ENCODE results near the gene ASAP3. TPM values are rescaled to one million over a fixed set of nuclear protein-coding genes. Genes with fewer than 3 reads are reported as not detected.
A peak's percentile ranks its signal among the peaks of the same experiment; 100 is the strongest.

ASAP3 gene
- total and polyA plus RNA-seq, 9 of the 15 experiments (the other 6 are each of a cell fraction or from before 2014, with no cell fraction given): 1.7 to 31.2 (median 17.4) TPM

GRCh38 chr1:23403038-23403336 lies 81.0 kb downstream of the ASAP3 start (continued):
- TF ChIP-seq, protein P1, sequence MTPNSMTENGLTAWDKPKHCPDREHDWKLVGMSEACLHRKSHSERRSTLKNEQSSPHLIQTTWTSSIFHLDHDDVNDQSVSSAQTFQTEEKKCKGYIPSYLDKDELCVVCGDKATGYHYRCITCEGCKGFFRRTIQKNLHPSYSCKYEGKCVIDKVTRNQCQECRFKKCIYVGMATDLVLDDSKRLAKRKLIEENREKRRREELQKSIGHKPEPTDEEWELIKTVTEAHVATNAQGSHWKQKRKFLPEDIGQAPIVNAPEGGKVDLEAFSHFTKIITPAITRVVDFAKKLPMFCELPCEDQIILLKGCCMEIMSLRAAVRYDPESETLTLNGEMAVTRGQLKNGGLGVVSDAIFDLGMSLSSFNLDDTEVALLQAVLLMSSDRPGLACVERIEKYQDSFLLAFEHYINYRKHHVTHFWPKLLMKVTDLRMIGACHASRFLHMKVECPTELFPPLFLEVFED (CRISPR knock-in tag; conservative IDR thresholded peaks at IDR 0.05): no peak
- TF ChIP-seq, protein P2, sequence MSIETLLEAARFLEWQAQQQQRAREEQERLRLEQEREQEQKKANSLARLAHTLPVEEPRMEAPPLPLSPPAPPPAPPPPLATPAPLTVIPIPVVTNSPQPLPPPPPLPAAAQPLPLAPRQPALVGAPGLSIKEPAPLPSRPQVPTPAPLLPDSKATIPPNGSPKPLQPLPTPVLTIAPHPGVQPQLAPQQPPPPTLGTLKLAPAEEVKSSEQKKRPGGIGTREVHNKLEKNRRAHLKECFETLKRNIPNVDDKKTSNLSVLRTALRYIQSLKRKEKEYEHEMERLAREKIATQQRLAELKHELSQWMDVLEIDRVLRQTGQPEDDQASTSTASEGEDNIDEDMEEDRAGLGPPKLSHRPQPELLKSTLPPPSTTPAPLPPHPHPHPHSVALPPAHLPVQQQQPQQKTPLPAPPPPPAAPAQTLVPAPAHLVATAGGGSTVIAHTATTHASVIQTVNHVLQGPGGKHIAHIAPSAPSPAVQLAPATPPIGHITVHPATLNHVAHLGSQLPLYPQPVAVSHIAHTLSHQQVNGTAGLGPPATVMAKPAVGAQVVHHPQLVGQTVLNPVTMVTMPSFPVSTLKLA (conservative IDR thresholded peaks at IDR 0.05): peak in 1 of 2 experiments; percentile 59; a peak in 2 of 4 replicates
- TF ChIP-seq ZNF764 (CRISPR knock-in tag; IDR thresholded peaks at IDR 0.05; ENCODE audit: low read depth) (no peak), ZFX (CRISPR knock-in tag; IDR thresholded peaks at IDR 0.05) (no peak), FOXK2 (conservative IDR thresholded peaks at IDR 0.05 in 1 of 2, IDR thresholded peaks at IDR 0.05 in 1 of 2; ENCODE audit: low read depth in 2 of 2) (no peak), BHLHE40 (IDR thresholded peaks at IDR 0.05; ENCODE audit: low read length) (peak; percentile 43; the same call in 1 of the 2 replicates), JUN (IDR thresholded peaks at IDR 0.05; ENCODE audit: borderline replicate concordance, low read depth, low read length) (peak; percentile 77; the same call in 1 of the 2 replicates), JUN (CRISPR knock-in tag; IDR thresholded peaks at IDR 0.05; ENCODE audit: borderline replicate concordance) (no peak)
- TF ChIP-seq, protein P3, sequence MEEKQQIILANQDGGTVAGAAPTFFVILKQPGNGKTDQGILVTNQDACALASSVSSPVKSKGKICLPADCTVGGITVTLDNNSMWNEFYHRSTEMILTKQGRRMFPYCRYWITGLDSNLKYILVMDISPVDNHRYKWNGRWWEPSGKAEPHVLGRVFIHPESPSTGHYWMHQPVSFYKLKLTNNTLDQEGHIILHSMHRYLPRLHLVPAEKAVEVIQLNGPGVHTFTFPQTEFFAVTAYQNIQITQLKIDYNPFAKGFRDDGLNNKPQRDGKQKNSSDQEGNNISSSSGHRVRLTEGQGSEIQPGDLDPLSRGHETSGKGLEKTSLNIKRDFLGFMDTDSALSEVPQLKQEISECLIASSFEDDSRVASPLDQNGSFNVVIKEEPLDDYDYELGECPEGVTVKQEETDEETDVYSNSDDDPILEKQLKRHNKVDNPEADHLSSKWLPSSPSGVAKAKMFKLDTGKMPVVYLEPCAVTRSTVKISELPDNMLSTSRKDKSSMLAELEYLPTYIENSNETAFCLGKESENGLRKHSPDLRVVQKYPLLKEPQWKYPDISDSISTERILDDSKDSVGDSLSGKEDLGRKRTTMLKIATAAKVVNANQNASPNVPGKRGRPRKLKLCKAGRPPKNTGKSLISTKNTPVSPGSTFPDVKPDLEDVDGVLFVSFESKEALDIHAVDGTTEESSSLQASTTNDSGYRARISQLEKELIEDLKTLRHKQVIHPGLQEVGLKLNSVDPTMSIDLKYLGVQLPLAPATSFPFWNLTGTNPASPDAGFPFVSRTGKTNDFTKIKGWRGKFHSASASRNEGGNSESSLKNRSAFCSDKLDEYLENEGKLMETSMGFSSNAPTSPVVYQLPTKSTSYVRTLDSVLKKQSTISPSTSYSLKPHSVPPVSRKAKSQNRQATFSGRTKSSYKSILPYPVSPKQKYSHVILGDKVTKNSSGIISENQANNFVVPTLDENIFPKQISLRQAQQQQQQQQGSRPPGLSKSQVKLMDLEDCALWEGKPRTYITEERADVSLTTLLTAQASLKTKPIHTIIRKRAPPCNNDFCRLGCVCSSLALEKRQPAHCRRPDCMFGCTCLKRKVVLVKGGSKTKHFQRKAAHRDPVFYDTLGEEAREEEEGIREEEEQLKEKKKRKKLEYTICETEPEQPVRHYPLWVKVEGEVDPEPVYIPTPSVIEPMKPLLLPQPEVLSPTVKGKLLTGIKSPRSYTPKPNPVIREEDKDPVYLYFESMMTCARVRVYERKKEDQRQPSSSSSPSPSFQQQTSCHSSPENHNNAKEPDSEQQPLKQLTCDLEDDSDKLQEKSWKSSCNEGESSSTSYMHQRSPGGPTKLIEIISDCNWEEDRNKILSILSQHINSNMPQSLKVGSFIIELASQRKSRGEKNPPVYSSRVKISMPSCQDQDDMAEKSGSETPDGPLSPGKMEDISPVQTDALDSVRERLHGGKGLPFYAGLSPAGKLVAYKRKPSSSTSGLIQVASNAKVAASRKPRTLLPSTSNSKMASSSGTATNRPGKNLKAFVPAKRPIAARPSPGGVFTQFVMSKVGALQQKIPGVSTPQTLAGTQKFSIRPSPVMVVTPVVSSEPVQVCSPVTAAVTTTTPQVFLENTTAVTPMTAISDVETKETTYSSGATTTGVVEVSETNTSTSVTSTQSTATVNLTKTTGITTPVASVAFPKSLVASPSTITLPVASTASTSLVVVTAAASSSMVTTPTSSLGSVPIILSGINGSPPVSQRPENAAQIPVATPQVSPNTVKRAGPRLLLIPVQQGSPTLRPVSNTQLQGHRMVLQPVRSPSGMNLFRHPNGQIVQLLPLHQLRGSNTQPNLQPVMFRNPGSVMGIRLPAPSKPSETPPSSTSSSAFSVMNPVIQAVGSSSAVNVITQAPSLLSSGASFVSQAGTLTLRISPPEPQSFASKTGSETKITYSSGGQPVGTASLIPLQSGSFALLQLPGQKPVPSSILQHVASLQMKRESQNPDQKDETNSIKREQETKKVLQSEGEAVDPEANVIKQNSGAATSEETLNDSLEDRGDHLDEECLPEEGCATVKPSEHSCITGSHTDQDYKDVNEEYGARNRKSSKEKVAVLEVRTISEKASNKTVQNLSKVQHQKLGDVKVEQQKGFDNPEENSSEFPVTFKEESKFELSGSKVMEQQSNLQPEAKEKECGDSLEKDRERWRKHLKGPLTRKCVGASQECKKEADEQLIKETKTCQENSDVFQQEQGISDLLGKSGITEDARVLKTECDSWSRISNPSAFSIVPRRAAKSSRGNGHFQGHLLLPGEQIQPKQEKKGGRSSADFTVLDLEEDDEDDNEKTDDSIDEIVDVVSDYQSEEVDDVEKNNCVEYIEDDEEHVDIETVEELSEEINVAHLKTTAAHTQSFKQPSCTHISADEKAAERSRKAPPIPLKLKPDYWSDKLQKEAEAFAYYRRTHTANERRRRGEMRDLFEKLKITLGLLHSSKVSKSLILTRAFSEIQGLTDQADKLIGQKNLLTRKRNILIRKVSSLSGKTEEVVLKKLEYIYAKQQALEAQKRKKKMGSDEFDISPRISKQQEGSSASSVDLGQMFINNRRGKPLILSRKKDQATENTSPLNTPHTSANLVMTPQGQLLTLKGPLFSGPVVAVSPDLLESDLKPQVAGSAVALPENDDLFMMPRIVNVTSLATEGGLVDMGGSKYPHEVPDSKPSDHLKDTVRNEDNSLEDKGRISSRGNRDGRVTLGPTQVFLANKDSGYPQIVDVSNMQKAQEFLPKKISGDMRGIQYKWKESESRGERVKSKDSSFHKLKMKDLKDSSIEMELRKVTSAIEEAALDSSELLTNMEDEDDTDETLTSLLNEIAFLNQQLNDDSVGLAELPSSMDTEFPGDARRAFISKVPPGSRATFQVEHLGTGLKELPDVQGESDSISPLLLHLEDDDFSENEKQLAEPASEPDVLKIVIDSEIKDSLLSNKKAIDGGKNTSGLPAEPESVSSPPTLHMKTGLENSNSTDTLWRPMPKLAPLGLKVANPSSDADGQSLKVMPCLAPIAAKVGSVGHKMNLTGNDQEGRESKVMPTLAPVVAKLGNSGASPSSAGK (IDR thresholded peaks at IDR 0.05): 0 out of 2 replicates have a peak, but pooled peaks have one; percentile 32
- TF ChIP-seq, protein P4, sequence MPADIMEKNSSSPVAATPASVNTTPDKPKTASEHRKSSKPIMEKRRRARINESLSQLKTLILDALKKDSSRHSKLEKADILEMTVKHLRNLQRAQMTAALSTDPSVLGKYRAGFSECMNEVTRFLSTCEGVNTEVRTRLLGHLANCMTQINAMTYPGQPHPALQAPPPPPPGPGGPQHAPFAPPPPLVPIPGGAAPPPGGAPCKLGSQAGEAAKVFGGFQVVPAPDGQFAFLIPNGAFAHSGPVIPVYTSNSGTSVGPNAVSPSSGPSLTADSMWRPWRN (IDR thresholded peaks at IDR 0.05; ENCODE audit: low read depth): no peak
- TF ChIP-seq, protein P5, sequence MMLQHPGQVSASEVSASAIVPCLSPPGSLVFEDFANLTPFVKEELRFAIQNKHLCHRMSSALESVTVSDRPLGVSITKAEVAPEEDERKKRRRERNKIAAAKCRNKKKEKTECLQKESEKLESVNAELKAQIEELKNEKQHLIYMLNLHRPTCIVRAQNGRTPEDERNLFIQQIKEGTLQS (IDR thresholded peaks at IDR 0.05): peak; percentile 85
- TF ChIP-seq, protein P5 (CRISPR knock-in tag; conservative IDR thresholded peaks at IDR 0.05): peak; percentile 31; the same call in 1 of the 2 replicates
